Measurements from ENCODE around the gene LBH.

- no peak for TF ChIP-seq POLR2A (IDR thresholded peaks at IDR 0.05)
- TF ChIP-seq CTCF (IDR thresholded peaks at IDR 0.05 in 8 of 11, conservative IDR thresholded peaks at IDR 0.05 in 3 of 11), result no peak
- no peak for TF ChIP-seq POLR2AphosphoS5 (IDR thresholded peaks at IDR 0.05)
Measured at GRCh38 chr2:30282721-30283120, 51.4 kb downstream of the LBH start.
